Measurements from ENCODE around the gene EZR.
A peak's percentile ranks its signal among the peaks of the same experiment; 100 is the strongest.

EZR gene

GRCh38 chr6:158832807-158833206 lies 13.6 kb upstream of the EZR start (continued):
- peak; percentile 68 for TF ChIP-seq ZBTB11 (tag by site-specific recombination; conservative IDR thresholded peaks at IDR 0.05; ENCODE audit: low read depth)
- peak; percentile 78 for TF ChIP-seq ZNF518A (tag by site-specific recombination; conservative IDR thresholded peaks at IDR 0.05; ENCODE audit: low read depth)
- 0 out of 2 replicates have a peak, but pooled peaks have one; percentile 13 for TF ChIP-seq ZNF654 (tag by site-specific recombination; IDR thresholded peaks at IDR 0.05; ENCODE audit: low read depth)
- TF ChIP-seq ZNF394 (tag by site-specific recombination; IDR thresholded peaks at IDR 0.05; ENCODE audit: borderline replicate concordance) = peak; percentile 89
- peak; percentile 28; the same call in 1 of the 2 replicates for TF ChIP-seq ZNF629 (tag by site-specific recombination; IDR thresholded peaks at IDR 0.05)
- peak; percentile 66 for TF ChIP-seq ZNF433 (tag by site-specific recombination; IDR thresholded peaks at IDR 0.05; ENCODE audit: low read depth)
- TF ChIP-seq ZNF791 (tag by site-specific recombination; IDR thresholded peaks at IDR 0.05) = 0 out of 2 replicates have a peak, but pooled peaks have one; percentile 43
- peak; percentile 19; the same call in 1 of the 2 replicates for TF ChIP-seq ZNF202 (tag by site-specific recombination; IDR thresholded peaks at IDR 0.05; ENCODE audit: borderline replicate concordance)
- TF ChIP-seq ZNF426 (tag by site-specific recombination; IDR thresholded peaks at IDR 0.05) = peak; percentile 80
- 0 out of 2 replicates have a peak, but pooled peaks have one; percentile 16 for TF ChIP-seq ZNF138 (tag by site-specific recombination; IDR thresholded peaks at IDR 0.05; ENCODE audit: borderline replicate concordance)
- TF ChIP-seq ZNF140 (tag by site-specific recombination; IDR thresholded peaks at IDR 0.05) = peak; percentile 72; the same call in 1 of the 2 replicates
- TF ChIP-seq ZBTB8A (tag by site-specific recombination; IDR thresholded peaks at IDR 0.05) = peak; percentile 55; the same call in 1 of the 2 replicates
- peak; percentile 77 for TF ChIP-seq ZNF555 (tag by site-specific recombination; conservative IDR thresholded peaks at IDR 0.05)
- TF ChIP-seq ZNF266 (tag by site-specific recombination; IDR thresholded peaks at IDR 0.05; ENCODE audit: low read depth) = 0 out of 2 replicates have a peak, but pooled peaks have one; percentile 15
- TF ChIP-seq ZNF560 (tag by site-specific recombination; IDR thresholded peaks at IDR 0.05; ENCODE audit: borderline replicate concordance) = 0 out of 2 replicates have a peak, but pooled peaks have one; percentile 25

GRCh38 chr6:158832026-158832425 lies 12.9 kb upstream of the EZR start:
- H3K4me3 ChIP-seq (ENCODE audit: low read depth, low read length) = no peak overlapping the region
- POLR2A ChIA-PET = interaction anchor here (1.5 kb wide), 1 partner anchor 13 kb away, joined by 5 read pairs; the partner anchor contains the start of gene EZR

More at GRCh38 chr6:158832026-158832425, 12.9 kb upstream of the EZR start:
- H3K9me3 ChIP-seq (ENCODE audit: control insufficient read depth, insufficient read depth, low read depth, low read length) = no peaks in the 10 kb centered on the region
- H3K36me3 ChIP-seq (ENCODE audit: control insufficient read depth in 2 of 2, insufficient read depth in 1 of 2, low read length in 2 of 2) = no peaks in the 10 kb centered on the region
- CTCF ChIA-PET = interaction anchor here (0.6 to 2.1 kb wide), 5 partner anchors 9 to 113 kb away, joined by 3 to 10 read pairs (median 4); no protein-coding TSS in a partner anchor
- TF ChIP-seq ZNF223 (tag by site-specific recombination; IDR thresholded peaks at IDR 0.05) (no peak), ZNF280C (tag by site-specific recombination; IDR thresholded peaks at IDR 0.05) (no peak), ZNF658 (tag by site-specific recombination; IDR thresholded peaks at IDR 0.05) (no peak), MEIS1 (CRISPR knock-in tag; IDR thresholded peaks at IDR 0.05; ENCODE audit: borderline replicate concordance) (no peak), AEBP2 (tag by site-specific recombination; IDR thresholded peaks at IDR 0.05; ENCODE audit: borderline replicate concordance) (no peak), ZIC2 (tag by site-specific recombination; IDR thresholded peaks at IDR 0.05) (peak; percentile 34; the same call in 1 of the 2 replicates), SP7 (tag by site-specific recombination; IDR thresholded peaks at IDR 0.05) (no peak), ZNF311 (tag by site-specific recombination; IDR thresholded peaks at IDR 0.05; ENCODE audit: borderline replicate concordance) (no peak)
- H3K27ac ChIP-seq (ENCODE audit: extremely low read depth, low read depth, low read length) = no peak overlapping the region
- no peaks in the 10 kb centered on the region for H3K4me1 ChIP-seq (ENCODE audit: control insufficient read depth, insufficient read depth, low read length)

Measured in HEK293 (cell line).